Right atrium auricular region (tissue), 2 donors: Measurements from ENCODE around the gene KCTD21. TPM values are rescaled to one million over a fixed set of nuclear protein-coding genes. Genes with fewer than 3 reads are reported as not detected.

Experiments used
- DNase-seq: peaks from one replicate; pipeline ENCODE4 v3.0.0-alpha.2; 2019; ENCODE audit warnings: low spot score
- H3K27ac ChIP-seq, 2 donors: fragments of 200-600 bp; sonication (generic); 1 replicate in 1 of 2; 2 replicates in 1 of 2; pipeline ENCODE4 v1.5.1; 2016 to 2019
- H3K27me3 ChIP-seq, 2 donors: fragments of 200-600 bp; sonication (generic); one replicate each; pipeline versions ENCODE4 v1.5.1 to v1.6.0; 2017 to 2019
- H3K36me3 ChIP-seq: fragments of 200-600 bp; sonication (generic); one replicate; pipeline ENCODE4 v1.5.1; 2016
- H3K4me1 ChIP-seq, 2 donors: fragments of 200-600 bp; sonication (generic); one replicate each; pipeline versions ENCODE4 v1.5.1 to v1.6.0; 2017 to 2019
- H3K4me3 ChIP-seq, 2 donors: fragments of 200-600 bp; sonication (generic); 1 replicate in 1 of 2; 2 replicates in 1 of 2; pipeline ENCODE4 v1.5.1; 2017 to 2019; ENCODE audit warnings: mild to moderate bottlenecking in 1 of 2, moderate library complexity in 1 of 2
- H3K9me3 ChIP-seq, 2 donors: fragments of 200-600 bp; sonication (generic); one replicate each; pipeline ENCODE4 v1.5.1; 2019
- CTCF ChIP-seq, 2 donors: fragments of 200-600 bp; sonication (generic); IDR thresholded peaks; one replicate each; pipeline ENCODE4 v1.5.1; 2019; ENCODE audit warnings: antibody characterized with exemption in 2 of 2
- total RNA-seq, 2 donors: library from RNA; depleted of rRNA; stranded (reverse); fragments of >200 nt; gene quantifications; one replicate each; pipeline ENCODE4 v1.1.0, GENCODE V29; 2016

The KCTD21 gene
- total RNA-seq, 2 donors from 2014 or later: 9.8 to 12.9 TPM

GRCh38 chr11:78220218-78221157 is 32.1 kb upstream of the KCTD21 start:
- peak; percentile 54 for DNase-seq
- no peak for TF ChIP-seq CTCF (IDR thresholded peaks at IDR 0.05)
- Histone ChIP-seq H3K27me3 (no peaks in the 10 kb centered on the region), H3K4me3 (no peak overlapping the region), H3K9me3 (no peaks in the 10 kb centered on the region), H3K36me3 (peaks cover 76% of the 10 kb centered on the region), H3K4me1 (no peaks in the 10 kb centered on the region), H3K27ac (no peak overlapping the region)

GRCh38 chr11:78219493-78220217 is 31.2 kb upstream of the KCTD21 start:
- Histone ChIP-seq H3K9me3 (no peaks in the 10 kb centered on the region), H3K27me3 (no peaks in the 10 kb centered on the region), H3K27ac (no peak overlapping the region), H3K4me1 (no peaks in the 10 kb centered on the region), H3K36me3 (peaks cover 71% of the 10 kb centered on the region), H3K4me3 (no peak overlapping the region)
- no peak for TF ChIP-seq CTCF (IDR thresholded peaks at IDR 0.05)
- DNase-seq: no peak

GRCh38 chr11:78218707-78219492 is 30.5 kb upstream of the KCTD21 start:
- Histone ChIP-seq H3K9me3 (no peaks in the 10 kb centered on the region), H3K27me3 (no peaks in the 10 kb centered on the region), H3K36me3 (peaks cover 68% of the 10 kb centered on the region), H3K27ac (no peak overlapping the region), H3K4me1 (no peaks in the 10 kb centered on the region), H3K4me3 (no peak overlapping the region)
- TF ChIP-seq CTCF (IDR thresholded peaks at IDR 0.05): no peak
- DNase-seq: no peak

- no peak overlapping the region for H3K27ac ChIP-seq
- no peaks in the 10 kb centered on the region for H3K27me3 ChIP-seq
- no peak for TF ChIP-seq CTCF (IDR thresholded peaks at IDR 0.05)
Observed at GRCh38 chr11:78217650-78218541, 29.5 kb upstream of the KCTD21 start.

More at GRCh38 chr11:78217650-78218541, 29.5 kb upstream of the KCTD21 start:
- Histone ChIP-seq H3K4me3 (no peak overlapping the region), H3K4me1 (peaks cover 0 to 3% of the 10 kb centered on the region in 2 donors), H3K9me3 (no peaks in the 10 kb centered on the region), H3K36me3 (peaks cover 59% of the 10 kb centered on the region)
- no peak for DNase-seq
